ENCODE data around the gene PLA2G3.

PLA2G3 gene

GRCh38 chr22:31139866-31140716 lies at the start of gene PLA2G3:
Gene PLA2G3, minus strand, starts transcription at chr22:31140508. Its CDS starts 154 bp downstream, at chr22:31140354.
- Histone ChIP-seq H3K79me2 (no peaks in the 10 kb centered on the region), H3K9ac (no peak within 1 kb of the TSS), H3K36me3 (ENCODE audit: control insufficient read depth, insufficient read depth, low read length) (no peaks in the 10 kb centered on the region), H3K27ac (peak within 1 kb of the TSS; percentile 36), H3K4me1 (peaks cover 29% of the 10 kb centered on the region), H3K27me3 (ENCODE audit: control insufficient read depth, insufficient read depth, low read length) (no peaks in the 10 kb centered on the region), H2AFZ (no peak within 1 kb of the TSS), H3K9me3 (ENCODE audit: control insufficient read depth, low read length) (no peaks in the 10 kb centered on the region), H3K4me2 (ENCODE audit: low read length) (no peak within 1 kb of the TSS), H3K4me3 (ENCODE audit: low read depth, low read length) (no peak within 1 kb of the TSS)
- no peak for TF ChIP-seq CTCF (IDR thresholded peaks at IDR 0.05)

- Histone ChIP-seq H3K4me1 (no peaks in the 10 kb centered on the region), H3K27ac (no peak overlapping the region), H2AFZ (no peak overlapping the region), H3K36me3 (ENCODE audit: control insufficient read depth, insufficient read depth, low read length) (no peaks in the 10 kb centered on the region), H3K27me3 (ENCODE audit: control insufficient read depth, insufficient read depth, low read length) (no peaks in the 10 kb centered on the region), H3K4me2 (ENCODE audit: low read length) (no peak overlapping the region), H3K9me3 (ENCODE audit: control insufficient read depth, low read length) (no peaks in the 10 kb centered on the region), H3K9ac (no peak overlapping the region), H3K4me3 (ENCODE audit: low read depth, low read length) (no peak overlapping the region), H3K79me2 (peaks cover 17% of the 10 kb centered on the region)
- TF ChIP-seq CTCF (IDR thresholded peaks at IDR 0.05) = no peak
Observed at GRCh38 chr22:31187627-31188026, 47.3 kb upstream of the PLA2G3 start.

GRCh38 chr22:31185056-31185455 lies 44.7 kb upstream of the PLA2G3 start:
- Histone ChIP-seq H3K79me2 (peaks cover 11% of the 10 kb centered on the region), H2AFZ (no peak overlapping the region), H3K27ac (no peak overlapping the region), H3K27me3 (ENCODE audit: control insufficient read depth, insufficient read depth, low read length) (no peaks in the 10 kb centered on the region), H3K4me3 (ENCODE audit: low read depth, low read length) (no peak overlapping the region), H3K4me2 (ENCODE audit: low read length) (no peak overlapping the region), H3K9me3 (ENCODE audit: control insufficient read depth, low read length) (no peaks in the 10 kb centered on the region), H3K36me3 (ENCODE audit: control insufficient read depth, insufficient read depth, low read length) (no peaks in the 10 kb centered on the region), H3K9ac (no peak overlapping the region), H3K4me1 (no peaks in the 10 kb centered on the region)
- no peak for TF ChIP-seq CTCF (IDR thresholded peaks at IDR 0.05)

- Histone ChIP-seq H3K4me2 (ENCODE audit: low read length) (no peak overlapping the region), H3K4me3 (ENCODE audit: low read depth, low read length) (no peak overlapping the region), H3K9me3 (ENCODE audit: control insufficient read depth, low read length) (no peaks in the 10 kb centered on the region), H3K79me2 (peaks cover 11% of the 10 kb centered on the region), H3K4me1 (peaks cover 6% of the 10 kb centered on the region), H3K27ac (no peak overlapping the region), H3K27me3 (ENCODE audit: control insufficient read depth, insufficient read depth, low read length) (no peaks in the 10 kb centered on the region), H3K36me3 (ENCODE audit: control insufficient read depth, insufficient read depth, low read length) (no peaks in the 10 kb centered on the region), H3K9ac (no peak overlapping the region), H2AFZ (no peak overlapping the region)
- no peak for TF ChIP-seq CTCF (IDR thresholded peaks at IDR 0.05)
Observed at GRCh38 chr22:31184015-31184414, 43.7 kb upstream of the PLA2G3 start.

- Histone ChIP-seq H3K4me2 (ENCODE audit: low read length) (peak overlapping the region; percentile 28), H3K9ac (no peak overlapping the region), H3K4me3 (ENCODE audit: low read depth, low read length) (no peak overlapping the region), H3K4me1 (peaks cover 6% of the 10 kb centered on the region), H3K27me3 (ENCODE audit: control insufficient read depth, insufficient read depth, low read length) (no peaks in the 10 kb centered on the region), H3K36me3 (ENCODE audit: control insufficient read depth, insufficient read depth, low read length) (no peaks in the 10 kb centered on the region), H3K9me3 (ENCODE audit: control insufficient read depth, low read length) (no peaks in the 10 kb centered on the region), H2AFZ (no peak overlapping the region), H3K79me2 (peaks cover 9% of the 10 kb centered on the region), H3K27ac (peak overlapping the region; percentile 43)
- TF ChIP-seq CTCF (IDR thresholded peaks at IDR 0.05) = no peak
Observed at GRCh38 chr22:31179345-31179744, 39.0 kb upstream of the PLA2G3 start.
